BLaER1 (cell line): ENCODE results near the gene CDK7.
"Not testable (repeated sequence)": the region's sequence is repeated elsewhere in the genome, so short reads cannot be mapped to it uniquely, and the experiment has no call there.

ENCODE experiments used
- H3K27ac ChIP-seq: shearing (Covaris generic); formaldehyde crosslinking; 2 replicates; pipeline ENCODE4 v1.8.1; 2022
- H3K27me3 ChIP-seq: shearing (Covaris generic); formaldehyde crosslinking; 2 replicates; pipeline ENCODE4 v1.8.1; 2022
- H3K36me3 ChIP-seq: shearing (Covaris generic); formaldehyde crosslinking; 2 replicates; pipeline ENCODE4 v1.8.1; 2022
- H3K4me1 ChIP-seq: shearing (Covaris generic); formaldehyde crosslinking; 2 replicates; pipeline ENCODE4 v1.8.1; 2022
- H3K4me2 ChIP-seq: shearing (Covaris generic); formaldehyde crosslinking; 2 replicates; pipeline ENCODE4 v1.8.1; 2022
- H3K4me3 ChIP-seq: shearing (Covaris generic); formaldehyde crosslinking; 2 replicates; pipeline ENCODE4 v1.8.1; 2022
- H3K9ac ChIP-seq: shearing (Covaris generic); formaldehyde crosslinking; 2 replicates; pipeline ENCODE4 v1.8.1; 2022
- H3K9me3 ChIP-seq: shearing (Covaris generic); formaldehyde crosslinking; 2 replicates; pipeline ENCODE4 v1.8.1; 2022
- H4K20me1 ChIP-seq: shearing (Covaris generic); formaldehyde crosslinking; 2 replicates; pipeline ENCODE4 v1.8.1; 2022
- Cebpa-rat ChIP-seq: shearing (Covaris generic); IDR thresholded peaks from 2 replicates; pipeline ENCODE4 v1.8.1; 2022

CDK7 gene

GRCh38 chr5:69213513-69214215 is 21.0 kb upstream of the CDK7 start:
- Histone ChIP-seq H3K4me2 (no peak overlapping the region), H3K36me3 (peaks cover 57% of the 10 kb centered on the region), H3K27ac (no peak overlapping the region), H4K20me1 (no peaks in the 10 kb centered on the region), H3K9ac (no peak overlapping the region), H3K27me3 (no peaks in the 10 kb centered on the region), H3K4me3 (no peak overlapping the region), H3K4me1 (peaks cover 15% of the 10 kb centered on the region), H3K9me3 (no peaks in the 10 kb centered on the region)
- no peak for TF ChIP-seq Cebpa-rat

DNA sequence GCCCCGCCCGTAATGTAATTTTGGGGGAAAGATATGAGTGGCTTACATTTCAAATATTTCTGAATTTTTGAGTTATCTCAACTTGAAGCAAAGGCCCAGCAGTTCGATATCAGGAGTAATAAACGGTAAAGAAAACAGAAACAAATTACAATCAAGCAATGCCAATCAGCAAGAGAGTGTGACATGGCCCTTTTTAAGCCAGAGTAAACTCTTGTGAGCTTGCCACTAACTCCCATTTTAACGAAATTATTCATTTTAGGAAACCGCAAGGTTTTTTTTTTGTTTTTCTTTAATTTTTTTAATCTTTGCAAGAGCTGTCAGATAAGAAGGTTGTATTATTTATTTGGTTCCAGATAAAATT is 17.6 kb upstream of the CDK7 start:
- Histone ChIP-seq H3K9ac (peak overlapping the region; percentile 80; the same call in 1 of the 2 replicates), H3K9me3 (peaks cover 9% of the 10 kb centered on the region), H3K4me3 (peak overlapping the region; percentile 89), H3K27me3 (no peaks in the 10 kb centered on the region), H3K36me3 (peaks cover 42% of the 10 kb centered on the region), H3K27ac (peak overlapping the region; percentile 67; the same call in 1 of the 2 replicates), H4K20me1 (peaks cover 6% of the 10 kb centered on the region; the same call in 1 of the 2 replicates), H3K4me1 (peaks cover 23% of the 10 kb centered on the region), H3K4me2 (peak overlapping the region; percentile 84)
- no peak for TF ChIP-seq Cebpa-rat

GRCh38 chr5:69217548-69218526 is 16.8 kb upstream of the CDK7 start:
- Histone ChIP-seq H3K4me2 (peak overlapping the region; percentile 84), H3K4me3 (peak overlapping the region; percentile 89), H4K20me1 (peaks cover 9% of the 10 kb centered on the region; the same call in 1 of the 2 replicates), H3K9ac (peak overlapping the region; percentile 80), H3K4me1 (peaks cover 23% of the 10 kb centered on the region), H3K9me3 (peaks cover 9% of the 10 kb centered on the region), H3K27me3 (no peaks in the 10 kb centered on the region), H3K27ac (peak overlapping the region; percentile 70), H3K36me3 (peaks cover 36% of the 10 kb centered on the region)
- no peak for TF ChIP-seq Cebpa-rat

DNA sequence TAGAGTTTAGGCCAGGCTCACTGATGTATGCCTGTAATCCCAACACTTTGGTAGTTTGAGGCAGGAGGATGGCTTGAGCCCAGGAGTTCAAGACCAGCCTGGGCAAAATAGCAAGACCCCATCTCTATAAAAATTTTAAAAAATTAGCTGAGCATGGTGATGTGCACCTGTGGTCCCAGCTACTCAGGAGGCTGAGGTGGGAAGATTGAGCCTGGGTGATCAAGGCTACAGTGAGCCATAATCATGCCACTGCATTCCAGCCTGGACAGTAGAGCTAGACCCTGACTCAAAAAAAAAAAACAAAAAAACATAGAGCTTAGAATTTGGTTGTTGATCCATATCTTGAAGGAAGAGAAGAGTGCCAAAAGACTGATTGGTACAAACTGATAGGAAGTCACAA is 14.7 kb upstream of the CDK7 start:
- Histone ChIP-seq H3K4me1 (peaks cover 23% of the 10 kb centered on the region), H3K9me3 (peaks cover 9% of the 10 kb centered on the region), H3K4me2 (no peak overlapping the region), H3K27ac (no peak overlapping the region), H3K27me3 (no peaks in the 10 kb centered on the region), H4K20me1 (peaks cover 9% of the 10 kb centered on the region; the same call in 1 of the 2 replicates), H3K4me3 (no peak overlapping the region), H3K9ac (no peak overlapping the region), H3K36me3 (peaks cover 33% of the 10 kb centered on the region)
- TF ChIP-seq Cebpa-rat = no peak

DNA sequence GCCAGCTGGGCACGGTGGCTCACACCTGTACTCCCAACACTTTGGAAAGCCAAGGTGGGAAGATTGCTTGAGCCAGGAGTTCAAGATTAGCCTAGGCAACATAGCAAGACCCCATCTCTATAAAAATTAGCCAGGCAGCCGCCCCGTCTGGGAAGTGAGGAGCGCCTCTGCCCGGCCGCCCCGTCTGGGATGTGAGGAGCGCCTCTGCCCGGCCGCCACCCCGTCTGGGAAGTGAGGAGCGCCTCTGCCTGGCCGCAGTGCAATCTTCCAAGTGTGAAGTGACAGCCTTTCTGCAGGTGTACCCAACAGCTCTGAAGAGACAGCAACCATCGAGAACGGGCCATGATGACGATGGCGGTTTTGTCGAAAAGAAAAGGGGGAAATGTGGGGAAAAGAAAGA is 14.3 kb upstream of the CDK7 start:
- not testable (repeated sequence) for H3K9ac ChIP-seq, H4K20me1 ChIP-seq, H3K9me3 ChIP-seq, H3K4me3 ChIP-seq, H3K27me3 ChIP-seq, H3K27ac ChIP-seq, H3K4me2 ChIP-seq
- H3K4me1 ChIP-seq = peaks cover 23% of the 10 kb centered on the region
- H3K36me3 ChIP-seq = peaks cover 37% of the 10 kb centered on the region

GRCh38 chr5:69220833-69221232 is 13.9 kb upstream of the CDK7 start:
- H3K4me2 ChIP-seq, H3K27me3 ChIP-seq, H3K27ac ChIP-seq, H4K20me1 ChIP-seq, H3K9ac ChIP-seq, H3K4me3 ChIP-seq, H3K9me3 ChIP-seq: not testable (repeated sequence)
- peaks cover 23% of the 10 kb centered on the region for H3K4me1 ChIP-seq
- peaks cover 41% of the 10 kb centered on the region for H3K36me3 ChIP-seq

DNA sequence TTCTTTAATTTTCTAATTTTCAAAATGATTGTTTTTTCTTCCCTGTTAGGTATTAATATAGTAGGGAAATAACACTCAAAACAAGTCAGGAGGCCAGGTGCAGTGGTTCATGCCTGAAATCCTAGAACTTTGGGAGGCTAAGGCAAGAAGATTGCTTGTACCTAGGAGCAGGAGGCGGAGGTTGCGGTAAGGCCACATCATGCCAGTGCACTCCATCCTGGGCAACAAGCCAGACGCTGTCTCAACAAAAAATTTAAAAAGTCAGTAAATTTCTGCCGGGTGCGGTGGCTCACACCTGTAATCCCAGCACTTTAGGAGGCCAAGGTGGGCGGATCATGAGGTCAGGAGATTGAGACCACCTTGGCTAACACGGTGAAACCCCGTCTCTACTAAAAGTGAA is 10.2 kb upstream of the CDK7 start:
- Histone ChIP-seq H3K4me1 (no peaks in the 10 kb centered on the region), H3K9ac (no peak overlapping the region), H3K36me3 (peaks cover 66% of the 10 kb centered on the region), H3K4me2 (no peak overlapping the region), H3K4me3 (no peak overlapping the region), H3K27ac (no peak overlapping the region), H3K27me3 (no peaks in the 10 kb centered on the region), H4K20me1 (peaks cover 17% of the 10 kb centered on the region), H3K9me3 (peaks cover 9% of the 10 kb centered on the region)
- no peak for TF ChIP-seq Cebpa-rat

DNA sequence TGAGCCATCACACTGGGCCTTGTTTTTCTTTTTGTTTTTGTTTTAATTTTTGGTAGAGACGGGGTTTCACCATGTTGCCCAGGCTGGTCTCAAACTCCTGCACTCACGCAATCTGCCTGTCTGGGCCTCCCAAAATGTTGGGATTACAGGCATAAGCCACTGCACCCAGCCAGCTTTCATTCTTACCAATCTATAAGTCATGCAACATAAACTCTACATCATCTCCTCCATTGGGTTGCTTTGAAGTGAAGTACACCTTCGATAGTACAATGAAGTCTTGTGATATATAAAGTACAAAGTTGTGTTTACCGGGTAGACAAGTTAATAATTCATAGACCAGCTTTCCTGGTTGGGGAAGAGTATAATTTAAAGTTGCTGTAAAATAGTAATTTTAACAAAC is 8.8 kb upstream of the CDK7 start:
- H3K4me3 ChIP-seq = no peak overlapping the region
- H3K9me3 ChIP-seq = no peaks in the 10 kb centered on the region
- H3K4me1 ChIP-seq = no peaks in the 10 kb centered on the region
- H3K4me2 ChIP-seq = no peak overlapping the region
- peaks cover 17% of the 10 kb centered on the region for H4K20me1 ChIP-seq
- TF ChIP-seq Cebpa-rat = no peak
- no peak overlapping the region for H3K27ac ChIP-seq
- no peaks in the 10 kb centered on the region for H3K27me3 ChIP-seq
- H3K36me3 ChIP-seq = peaks cover 66% of the 10 kb centered on the region
- H3K9ac ChIP-seq = no peak overlapping the region

GRCh38 chr5:69230181-69230580 is 4.5 kb upstream of the CDK7 start:
- H4K20me1 ChIP-seq = peaks cover 8% of the 10 kb centered on the region; the same call in 1 of the 2 replicates
- peaks cover 44% of the 10 kb centered on the region for H3K36me3 ChIP-seq
- H3K9me3 ChIP-seq = no peaks in the 10 kb centered on the region

GRCh38 chr5:69231281-69231680 is 3.4 kb upstream of the CDK7 start:
- peaks cover 8% of the 10 kb centered on the region; the same call in 1 of the 2 replicates for H4K20me1 ChIP-seq
- H3K4me2 ChIP-seq = no peak overlapping the region
- no peak overlapping the region for H3K27ac ChIP-seq
- TF ChIP-seq Cebpa-rat = no peak
- no peaks in the 10 kb centered on the region for H3K27me3 ChIP-seq
- H3K4me1 ChIP-seq = peaks cover 18% of the 10 kb centered on the region
- no peak overlapping the region for H3K4me3 ChIP-seq
- peaks cover 35% of the 10 kb centered on the region for H3K36me3 ChIP-seq
- H3K9me3 ChIP-seq = no peaks in the 10 kb centered on the region
- no peak overlapping the region for H3K9ac ChIP-seq

More at GRCh38 chr5:69230181-69230580, 4.5 kb upstream of the CDK7 start:
- no peaks in the 10 kb centered on the region for H3K27me3 ChIP-seq
- no peak overlapping the region for H3K4me3 ChIP-seq
- no peak overlapping the region for H3K4me2 ChIP-seq
- peaks cover 7% of the 10 kb centered on the region for H3K4me1 ChIP-seq
- no peak overlapping the region for H3K27ac ChIP-seq
- no peak for TF ChIP-seq Cebpa-rat
- H3K9ac ChIP-seq = no peak overlapping the region
